Measurements from ENCODE around the gene PTPN6.

Gene PTPN6

DNA sequence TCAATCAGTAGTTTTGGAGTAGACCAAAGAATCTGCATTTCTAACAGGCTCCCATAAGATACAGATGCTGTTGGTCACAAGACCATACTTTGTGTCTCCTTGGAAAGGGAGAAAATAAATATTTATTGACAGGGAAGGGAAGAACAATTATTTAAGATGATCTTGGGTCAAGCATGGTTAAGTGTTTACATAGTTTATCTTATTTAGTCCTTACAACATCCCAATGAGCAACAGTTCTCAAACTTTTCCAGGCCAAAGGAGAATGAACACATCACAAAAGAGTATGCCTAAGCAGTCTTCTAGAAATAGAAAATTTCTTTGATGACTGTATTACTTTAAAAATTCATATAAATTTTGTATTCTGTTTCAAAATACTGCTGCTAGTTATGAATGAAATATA lies 58.4 kb downstream of the PTPN6 start:
- no peaks in the 10 kb centered on the region for H3F3A ChIP-seq (ENCODE audit: low read depth)
- no peak for TF ChIP-seq EZH2phosphoT487 (IDR thresholded peaks at IDR 0.05; ENCODE audit: borderline replicate concordance)
- TF ChIP-seq, protein P1, sequence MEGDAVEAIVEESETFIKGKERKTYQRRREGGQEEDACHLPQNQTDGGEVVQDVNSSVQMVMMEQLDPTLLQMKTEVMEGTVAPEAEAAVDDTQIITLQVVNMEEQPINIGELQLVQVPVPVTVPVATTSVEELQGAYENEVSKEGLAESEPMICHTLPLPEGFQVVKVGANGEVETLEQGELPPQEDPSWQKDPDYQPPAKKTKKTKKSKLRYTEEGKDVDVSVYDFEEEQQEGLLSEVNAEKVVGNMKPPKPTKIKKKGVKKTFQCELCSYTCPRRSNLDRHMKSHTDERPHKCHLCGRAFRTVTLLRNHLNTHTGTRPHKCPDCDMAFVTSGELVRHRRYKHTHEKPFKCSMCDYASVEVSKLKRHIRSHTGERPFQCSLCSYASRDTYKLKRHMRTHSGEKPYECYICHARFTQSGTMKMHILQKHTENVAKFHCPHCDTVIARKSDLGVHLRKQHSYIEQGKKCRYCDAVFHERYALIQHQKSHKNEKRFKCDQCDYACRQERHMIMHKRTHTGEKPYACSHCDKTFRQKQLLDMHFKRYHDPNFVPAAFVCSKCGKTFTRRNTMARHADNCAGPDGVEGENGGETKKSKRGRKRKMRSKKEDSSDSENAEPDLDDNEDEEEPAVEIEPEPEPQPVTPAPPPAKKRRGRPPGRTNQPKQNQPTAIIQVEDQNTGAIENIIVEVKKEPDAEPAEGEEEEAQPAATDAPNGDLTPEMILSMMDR (conservative IDR thresholded peaks at IDR 0.05; ENCODE audit: low read length), result no peak
- H3K9ac ChIP-seq (ENCODE audit: low read depth, low read length, poor library complexity, severe bottlenecking), result no peak overlapping the region
- H3K4me3 ChIP-seq (ENCODE audit: low read length, poor library complexity, severe bottlenecking), result no peak overlapping the region
- H2AFZ ChIP-seq (ENCODE audit: low read length), result no peak overlapping the region
- no peaks in the 10 kb centered on the region for H3K36me3 ChIP-seq (ENCODE audit: insufficient read depth, low read length)
- peaks cover 24% of the 10 kb centered on the region; the same call in 1 of the 2 replicates for H3K79me2 ChIP-seq (ENCODE audit: insufficient read depth, low read length)
- peaks cover 16% of the 10 kb centered on the region for H3K4me1 ChIP-seq (ENCODE audit: insufficient read depth, low read length, poor library complexity, severe bottlenecking)
- H3K9me2 ChIP-seq (replicated peaks; ENCODE audit: low read depth, low read length), result no peaks in the 10 kb centered on the region
- H3K9me3 ChIP-seq (ENCODE audit: insufficient read depth, low read depth, low read length), result no peaks in the 10 kb centered on the region
- H3K27me3 ChIP-seq (ENCODE audit: insufficient read depth, low read length, poor library complexity, severe bottlenecking), result no peaks in the 10 kb centered on the region
- no peak overlapping the region for H3K4me2 ChIP-seq (ENCODE audit: low read depth, low read length, poor library complexity, severe bottlenecking)
- H4K20me1 ChIP-seq (ENCODE audit: insufficient read depth, low read length, poor library complexity, severe bottlenecking), result peaks cover 6% of the 10 kb centered on the region

Measured in Loucy (cell line).